Left lung (tissue), 10 donors: ENCODE measurements around the gene ATAD3A. TPM values are rescaled to one million over a fixed set of nuclear protein-coding genes. Genes with fewer than 3 reads are reported as not detected.
"Not testable (repeated sequence)": the region's sequence is repeated elsewhere in the genome, so short reads cannot be mapped to it uniquely, and the experiment has no call there.

Source experiments
- ATAC-seq: fragments of 200-7000 bp; cut with Tn5 transposase; one replicate; pipeline ENCODE4 v1.9.1; 2020; ENCODE audit warnings: moderate library complexity
- DNase-seq, 4 donors: peaks; one replicate each; pipeline ENCODE4 v3.0.0-alpha.2; 2013 to 2020
- H3K27ac ChIP-seq, 2 donors: fragments of 200-600 bp; sonication (generic) in 1 of 2; one replicate each; pipeline versions ENCODE4 v1.5.0 to v1.8.0; 2020 to 2021
- H3K27me3 ChIP-seq, 2 donors: fragments of 200-600 bp; sonication (generic) in 1 of 2; one replicate each; pipeline versions ENCODE4 v1.5.0 to v1.8.0; 2020 to 2021
- H3K36me3 ChIP-seq, 2 donors: fragments of 200-600 bp; sonication (generic) in 1 of 2; one replicate each; pipeline versions ENCODE4 v1.5.0 to v1.8.0; 2020 to 2021
- H3K4me1 ChIP-seq, 2 donors: fragments of 200-600 bp; one replicate each; pipeline ENCODE4 v1.8.0; 2021
- H3K4me3 ChIP-seq, 2 donors: fragments of 200-600 bp; sonication (generic) in 1 of 2; one replicate each; pipeline versions ENCODE4 v1.5.0 to v1.8.0; 2020 to 2021; ENCODE audit warnings: mild to moderate bottlenecking in 1 of 2
- H3K9me3 ChIP-seq, 2 donors: fragments of 200-600 bp; sonication (generic) in 1 of 2; one replicate each; pipeline versions ENCODE4 v1.5.0 to v1.8.0; 2020 to 2021
- intact Hi-C, 2 donors: fragments of 100-400 bp; cut with DNase I; formaldehyde crosslinking; loops; one replicate each; pipeline versions ENCODE4 v1.11.2 to v1.14.2; 2022
- polyA plus RNA-seq, 6 donors: library from polyadenylated mRNA; unstranded; fragments of 120-200 nt; gene quantifications; one replicate each; pipeline ENCODE4 v1.2.1, GENCODE V29; 2013; ENCODE audit not compliant: insufficient read length in 6 of 6
- total RNA-seq, 2 donors: library from RNA; stranded (reverse); fragmentation: NEBNext Ultra II Directional; extraction: Animal tissue kit (Norgen Biotek cat#: 25700); gene quantifications; one replicate each; pipeline ENCODE4 v1.2.1, GENCODE V29; 2021
- TF ChIP-seq, protein P1 (sequence below), 2 donors: fragments of 200-600 bp; sonication (generic) in 1 of 2; IDR thresholded peaks; one replicate each; pipeline versions ENCODE4 v1.5.0 to v1.8.0; 2021; ENCODE audit warnings: antibody characterized with exemption in 2 of 2
- donor health status: DM: no; HTN: yes; CAD: no.
- donor health status: DM: no; HTN: no; CAD: no.

Gene ATAD3A
- total and polyA plus RNA-seq, 8 donors = 12.1 to 37.8 (median 20.1) TPM

DNA sequence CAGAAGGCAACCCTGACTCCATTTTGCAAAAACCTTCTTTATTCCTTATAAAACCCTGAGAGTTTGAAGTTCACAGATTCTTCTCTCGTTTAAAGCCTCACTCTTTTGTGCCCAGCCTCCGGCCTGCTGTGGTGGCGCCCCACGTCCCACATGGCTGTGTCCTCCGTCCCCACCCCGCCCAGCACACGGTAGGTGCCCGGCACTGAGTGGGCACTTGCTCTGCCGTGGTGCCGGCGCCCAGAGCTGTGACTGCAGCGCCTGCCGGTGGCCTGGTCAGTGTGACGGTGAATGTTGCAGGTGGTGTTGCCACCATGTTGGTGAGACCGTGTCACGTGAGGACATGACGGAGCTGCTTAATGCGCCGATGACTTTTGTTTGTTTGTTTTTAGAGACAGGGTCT lies 9.4 kb downstream of the ATAD3A start:
- no peaks in the 10 kb centered on the region for H3K9me3 ChIP-seq
- no peaks in the 10 kb centered on the region for H3K4me1 ChIP-seq
- ATAC-seq (no peak), DNase-seq (no peak)
- intact Hi-C loops = no loop called here
- H3K4me3 ChIP-seq = no peak overlapping the region
- peaks cover 0 to 74% of the 10 kb centered on the region in 2 donors for H3K36me3 ChIP-seq
- H3K27me3 ChIP-seq = no peaks in the 10 kb centered on the region
- TF ChIP-seq, protein P1, sequence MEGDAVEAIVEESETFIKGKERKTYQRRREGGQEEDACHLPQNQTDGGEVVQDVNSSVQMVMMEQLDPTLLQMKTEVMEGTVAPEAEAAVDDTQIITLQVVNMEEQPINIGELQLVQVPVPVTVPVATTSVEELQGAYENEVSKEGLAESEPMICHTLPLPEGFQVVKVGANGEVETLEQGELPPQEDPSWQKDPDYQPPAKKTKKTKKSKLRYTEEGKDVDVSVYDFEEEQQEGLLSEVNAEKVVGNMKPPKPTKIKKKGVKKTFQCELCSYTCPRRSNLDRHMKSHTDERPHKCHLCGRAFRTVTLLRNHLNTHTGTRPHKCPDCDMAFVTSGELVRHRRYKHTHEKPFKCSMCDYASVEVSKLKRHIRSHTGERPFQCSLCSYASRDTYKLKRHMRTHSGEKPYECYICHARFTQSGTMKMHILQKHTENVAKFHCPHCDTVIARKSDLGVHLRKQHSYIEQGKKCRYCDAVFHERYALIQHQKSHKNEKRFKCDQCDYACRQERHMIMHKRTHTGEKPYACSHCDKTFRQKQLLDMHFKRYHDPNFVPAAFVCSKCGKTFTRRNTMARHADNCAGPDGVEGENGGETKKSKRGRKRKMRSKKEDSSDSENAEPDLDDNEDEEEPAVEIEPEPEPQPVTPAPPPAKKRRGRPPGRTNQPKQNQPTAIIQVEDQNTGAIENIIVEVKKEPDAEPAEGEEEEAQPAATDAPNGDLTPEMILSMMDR (IDR thresholded peaks at IDR 0.05) = no peak
- H3K27ac ChIP-seq = no peak overlapping the region

DNA sequence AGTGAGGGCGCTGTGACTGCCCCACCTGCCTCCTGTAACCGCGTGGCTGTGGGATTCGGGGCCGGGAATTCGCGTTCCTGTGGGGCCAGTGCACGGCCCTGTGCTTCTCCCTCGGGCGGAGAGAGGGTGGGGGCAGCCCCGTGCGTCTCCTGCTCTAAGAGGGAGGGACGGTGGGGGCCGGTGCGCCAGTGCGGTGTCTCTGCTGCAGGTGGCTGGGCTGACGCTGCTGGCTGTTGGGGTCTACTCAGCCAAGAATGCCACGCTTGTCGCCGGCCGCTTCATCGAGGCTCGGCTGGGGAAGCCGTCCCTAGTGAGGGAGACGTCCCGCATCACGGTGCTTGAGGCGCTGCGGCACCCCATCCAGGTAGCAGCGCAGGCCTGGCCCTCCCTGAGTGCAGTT lies 10.6 kb downstream of the ATAD3A start:
- ATAC-seq, H3K27me3 ChIP-seq, H3K4me1 ChIP-seq, intact Hi-C loops, H3K27ac ChIP-seq, H3K9me3 ChIP-seq, DNase-seq, H3K4me3 ChIP-seq: not testable (repeated sequence)
- peaks cover 0 to 78% of the 10 kb centered on the region in 2 donors for H3K36me3 ChIP-seq

DNA sequence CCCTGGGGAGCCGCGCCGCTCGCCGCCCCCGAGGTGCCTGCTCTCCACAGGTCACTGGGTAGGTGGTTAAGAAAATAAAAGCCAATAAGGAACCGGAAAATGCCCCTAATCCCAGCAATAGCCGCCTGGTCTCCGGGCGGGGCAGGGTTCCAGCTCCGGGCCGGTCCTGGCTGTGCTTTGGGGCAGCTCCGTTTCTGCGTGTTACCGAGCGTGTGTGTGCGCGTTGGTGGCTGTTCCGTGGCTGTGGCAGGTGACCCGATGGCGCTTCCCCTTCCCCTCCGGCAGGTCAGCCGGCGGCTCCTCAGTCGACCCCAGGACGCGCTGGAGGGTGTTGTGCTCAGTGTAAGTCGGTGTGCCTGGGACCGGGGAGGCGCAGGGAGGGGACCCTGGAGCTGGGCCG lies 11.3 kb downstream of the ATAD3A start:
- DNase-seq, H3K4me3 ChIP-seq, intact Hi-C loops, H3K4me1 ChIP-seq, ATAC-seq, H3K9me3 ChIP-seq, H3K27me3 ChIP-seq, H3K27ac ChIP-seq: not testable (repeated sequence)
- peaks cover 0 to 85% of the 10 kb centered on the region in 2 donors for H3K36me3 ChIP-seq

DNA sequence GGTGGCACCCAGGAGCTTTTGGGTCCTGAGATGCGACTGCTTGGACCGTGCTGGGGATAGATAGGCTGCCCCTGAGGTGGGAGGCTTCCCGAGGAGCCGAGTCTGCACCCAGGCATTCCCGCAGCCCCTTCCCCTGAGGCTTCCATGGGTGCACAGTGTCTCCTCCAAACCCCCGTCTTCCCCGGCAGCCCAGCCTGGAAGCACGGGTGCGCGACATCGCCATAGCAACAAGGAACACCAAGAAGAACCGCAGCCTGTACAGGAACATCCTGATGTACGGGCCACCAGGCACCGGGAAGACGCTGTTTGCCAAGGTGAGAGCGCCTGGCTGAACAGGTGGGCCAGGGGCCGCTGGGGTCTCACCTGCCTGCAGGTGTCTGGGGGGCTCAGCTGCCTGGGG lies 11.7 kb downstream of the ATAD3A start:
- H3K27me3 ChIP-seq, ATAC-seq, H3K9me3 ChIP-seq, H3K27ac ChIP-seq, intact Hi-C loops, DNase-seq, H3K4me1 ChIP-seq, H3K4me3 ChIP-seq: not testable (repeated sequence)
- H3K36me3 ChIP-seq = peaks cover 0 to 88% of the 10 kb centered on the region in 2 donors

DNA sequence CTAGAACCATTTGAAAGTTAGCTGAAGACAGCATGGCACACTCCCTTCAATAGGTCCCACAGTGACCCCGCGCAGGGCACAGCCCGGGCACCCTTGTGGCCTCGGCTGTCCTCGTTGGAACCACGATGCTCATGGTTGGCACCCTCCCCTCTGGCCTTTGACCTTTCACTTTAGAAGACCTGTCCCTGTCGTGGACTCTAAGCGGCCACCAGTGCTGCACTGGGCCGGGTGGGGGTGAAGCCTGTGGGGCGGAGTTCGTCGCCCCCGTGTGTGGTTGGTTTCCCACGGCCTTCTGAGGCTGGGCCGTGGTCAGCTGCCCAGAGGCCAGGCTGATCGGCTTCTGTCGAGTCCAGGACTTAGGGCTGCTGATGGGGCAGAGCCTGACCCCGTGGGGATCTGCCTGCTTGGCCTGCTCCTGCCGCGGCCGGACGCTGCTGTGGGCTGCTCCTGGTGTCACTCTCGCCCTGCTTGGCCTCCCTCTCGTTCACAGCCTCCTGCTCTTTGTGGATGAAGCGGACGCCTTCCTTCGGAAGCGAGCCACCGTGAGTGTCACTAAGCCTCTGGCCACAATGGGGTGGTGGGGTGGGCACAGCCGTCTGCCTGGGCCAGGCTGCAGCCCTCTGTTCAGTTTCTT lies 12.9 kb downstream of the ATAD3A start:
- intact Hi-C loops, H3K4me1 ChIP-seq, H3K9me3 ChIP-seq, ATAC-seq, H3K4me3 ChIP-seq, H3K27me3 ChIP-seq, H3K27ac ChIP-seq: not testable (repeated sequence)
- peaks cover 0 to 94% of the 10 kb centered on the region in 2 donors for H3K36me3 ChIP-seq
- peak in 1 of 4 donors; percentile 69 for DNase-seq

DNA sequence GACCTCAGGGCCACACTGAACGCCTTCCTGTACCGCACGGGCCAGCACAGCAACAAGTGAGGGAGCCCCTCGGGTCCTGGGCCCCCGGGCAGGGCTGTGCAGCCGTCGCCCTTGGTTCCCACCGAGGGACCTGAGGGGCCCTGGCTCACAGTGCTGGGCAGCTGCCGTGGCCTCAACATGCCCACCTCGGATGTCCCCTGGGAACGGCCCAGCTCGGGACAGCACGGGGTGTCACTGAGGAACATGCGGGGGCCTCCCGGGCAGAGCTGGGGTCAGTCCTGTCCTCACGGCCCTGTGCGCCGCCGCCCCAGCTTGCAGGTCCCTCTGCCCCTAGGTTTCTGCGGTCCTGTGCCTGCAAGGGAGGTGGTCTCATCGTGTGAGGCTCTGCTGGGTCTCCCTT lies 14.5 kb downstream of the ATAD3A start:
- H3K36me3 ChIP-seq = peaks cover 0 to 85% of the 10 kb centered on the region in 2 donors
- peak in 1 of 4 donors; percentile 55 for DNase-seq
- ATAC-seq, H3K4me3 ChIP-seq, H3K9me3 ChIP-seq, intact Hi-C loops, H3K4me1 ChIP-seq, H3K27ac ChIP-seq, H3K27me3 ChIP-seq: not testable (repeated sequence)

DNA sequence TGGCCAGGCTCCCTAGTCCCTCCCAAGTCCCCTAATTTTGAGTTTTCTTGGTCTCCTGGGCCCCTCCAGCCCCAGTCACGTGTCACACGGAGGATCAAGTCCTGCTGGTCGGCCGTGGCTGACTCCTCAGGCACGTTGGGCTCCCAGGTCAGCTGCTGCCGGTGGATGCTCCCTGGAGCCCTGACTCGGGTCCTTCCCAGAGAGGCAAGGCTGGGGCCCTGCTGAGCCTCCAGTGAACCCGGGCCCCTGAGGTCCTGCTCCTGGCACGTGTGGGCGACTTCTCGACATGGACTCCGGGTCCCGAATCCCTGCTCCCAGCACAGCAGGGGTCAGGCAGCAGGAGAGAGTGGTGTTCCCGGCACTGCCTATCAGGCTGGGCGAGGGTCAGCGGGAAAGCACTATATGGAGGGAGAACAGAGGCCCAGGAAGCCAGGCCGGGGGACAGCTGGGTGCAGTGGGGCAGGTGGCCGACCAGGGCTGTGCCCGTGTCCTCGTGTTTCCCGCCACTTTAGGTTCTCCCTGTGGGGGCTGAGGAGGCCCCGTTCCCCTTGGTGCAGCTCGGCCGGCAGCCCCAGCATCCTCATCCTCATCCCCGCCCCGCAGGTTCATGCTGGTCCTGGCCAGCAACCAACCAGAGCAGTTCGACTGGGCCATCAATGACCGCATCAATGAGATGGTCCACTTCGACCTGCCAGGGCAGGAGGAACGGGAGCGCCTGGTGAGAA lies 15.3 kb downstream of the ATAD3A start:
- ATAC-seq (no peak), DNase-seq (no peak)
- H3K36me3 ChIP-seq = peaks cover 0 to 84% of the 10 kb centered on the region in 2 donors
- H3K27ac ChIP-seq = no peak overlapping the region
- intact Hi-C loops = no loop called here
- H3K4me3 ChIP-seq = no peak overlapping the region
- TF ChIP-seq, protein P1 (IDR thresholded peaks at IDR 0.05) = no peak
- peaks cover 0 to 14% of the 10 kb centered on the region in 2 donors for H3K9me3 ChIP-seq
- H3K27me3 ChIP-seq = no peaks in the 10 kb centered on the region
- no peaks in the 10 kb centered on the region for H3K4me1 ChIP-seq
